ENCODE results near the gene CCDC169. TPM values are rescaled to one million over a fixed set of nuclear protein-coding genes. Genes with fewer than 3 reads are reported as not detected.

CCDC169 gene
- total RNA-seq, 1 donor from 2014 or later, result 7.0 TPM

GRCh38 chr13:36344173-36344572 is 46.6 kb upstream of the CCDC169 start:
- H3K27me3 Mint-ChIP-seq (ENCODE audit: unreplicated experiment), result peaks cover 3% of the 10 kb centered on the region
- H3K4me1 Mint-ChIP-seq (ENCODE audit: low read depth, unreplicated experiment), result peaks cover 5% of the 10 kb centered on the region
- TF ChIP-seq, protein P1, sequence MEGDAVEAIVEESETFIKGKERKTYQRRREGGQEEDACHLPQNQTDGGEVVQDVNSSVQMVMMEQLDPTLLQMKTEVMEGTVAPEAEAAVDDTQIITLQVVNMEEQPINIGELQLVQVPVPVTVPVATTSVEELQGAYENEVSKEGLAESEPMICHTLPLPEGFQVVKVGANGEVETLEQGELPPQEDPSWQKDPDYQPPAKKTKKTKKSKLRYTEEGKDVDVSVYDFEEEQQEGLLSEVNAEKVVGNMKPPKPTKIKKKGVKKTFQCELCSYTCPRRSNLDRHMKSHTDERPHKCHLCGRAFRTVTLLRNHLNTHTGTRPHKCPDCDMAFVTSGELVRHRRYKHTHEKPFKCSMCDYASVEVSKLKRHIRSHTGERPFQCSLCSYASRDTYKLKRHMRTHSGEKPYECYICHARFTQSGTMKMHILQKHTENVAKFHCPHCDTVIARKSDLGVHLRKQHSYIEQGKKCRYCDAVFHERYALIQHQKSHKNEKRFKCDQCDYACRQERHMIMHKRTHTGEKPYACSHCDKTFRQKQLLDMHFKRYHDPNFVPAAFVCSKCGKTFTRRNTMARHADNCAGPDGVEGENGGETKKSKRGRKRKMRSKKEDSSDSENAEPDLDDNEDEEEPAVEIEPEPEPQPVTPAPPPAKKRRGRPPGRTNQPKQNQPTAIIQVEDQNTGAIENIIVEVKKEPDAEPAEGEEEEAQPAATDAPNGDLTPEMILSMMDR (IDR thresholded peaks at IDR 0.05; ENCODE audit: partially characterized antibody, unreplicated experiment), result no peak
- peaks cover 7% of the 10 kb centered on the region for H3K9me3 Mint-ChIP-seq (ENCODE audit: unreplicated experiment)
- H3K27ac Mint-ChIP-seq (ENCODE audit: unreplicated experiment), result no peak overlapping the region
- no peaks in the 10 kb centered on the region for H3K36me3 Mint-ChIP-seq (ENCODE audit: unreplicated experiment)
- no peak for DNase-seq
- H3K4me3 Mint-ChIP-seq (ENCODE audit: unreplicated experiment), result no peak overlapping the region

DNA sequence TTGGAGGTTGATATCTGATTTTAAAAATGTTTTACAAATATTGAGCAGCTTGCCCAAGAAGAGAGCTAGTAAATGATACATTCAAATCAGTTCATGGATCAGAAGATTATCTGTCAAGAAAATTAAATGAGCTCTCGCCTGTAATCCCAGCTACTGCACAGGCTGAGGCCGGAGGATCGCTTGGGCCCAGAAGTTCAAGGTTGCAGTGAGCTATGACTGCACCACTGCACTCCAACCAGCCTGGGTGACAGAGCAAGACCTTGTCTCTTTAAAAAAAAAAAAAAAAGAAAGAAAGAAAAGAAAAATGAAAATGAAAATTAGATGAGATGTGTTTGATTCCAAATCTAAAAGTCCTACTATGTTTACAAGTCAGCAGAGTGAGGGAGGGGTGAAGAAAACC is 46.2 kb upstream of the CCDC169 start:
- Mint-ChIP-seq H3K27me3 (ENCODE audit: unreplicated experiment) (peaks cover 3% of the 10 kb centered on the region), H3K4me1 (ENCODE audit: low read depth, unreplicated experiment) (peaks cover 5% of the 10 kb centered on the region), H3K36me3 (ENCODE audit: unreplicated experiment) (no peaks in the 10 kb centered on the region), H3K27ac (ENCODE audit: unreplicated experiment) (no peak overlapping the region), H3K4me3 (ENCODE audit: unreplicated experiment) (no peak overlapping the region), H3K9me3 (ENCODE audit: unreplicated experiment) (peaks cover 7% of the 10 kb centered on the region)
- TF ChIP-seq, protein P1 (IDR thresholded peaks at IDR 0.05; ENCODE audit: partially characterized antibody, unreplicated experiment), result no peak
- no peak for DNase-seq

- H3K27ac Mint-ChIP-seq (ENCODE audit: unreplicated experiment), result no peak overlapping the region
- H3K4me3 Mint-ChIP-seq (ENCODE audit: unreplicated experiment), result no peak overlapping the region
- H3K9me3 Mint-ChIP-seq (ENCODE audit: unreplicated experiment), result peaks cover 7% of the 10 kb centered on the region
- H3K27me3 Mint-ChIP-seq (ENCODE audit: unreplicated experiment), result peaks cover 3% of the 10 kb centered on the region
- no peaks in the 10 kb centered on the region for H3K36me3 Mint-ChIP-seq (ENCODE audit: unreplicated experiment)
- H3K4me1 Mint-ChIP-seq (ENCODE audit: low read depth, unreplicated experiment), result peaks cover 5% of the 10 kb centered on the region
- DNase-seq, result no peak
- TF ChIP-seq, protein P1 (IDR thresholded peaks at IDR 0.05; ENCODE audit: partially characterized antibody, unreplicated experiment), result no peak
Measured at GRCh38 chr13:36342715-36343114, 45.1 kb upstream of the CCDC169 start.

- H3K36me3 Mint-ChIP-seq (ENCODE audit: unreplicated experiment), result no peaks in the 10 kb centered on the region
- H3K9me3 Mint-ChIP-seq (ENCODE audit: unreplicated experiment), result peaks cover 5% of the 10 kb centered on the region
- peaks cover 3% of the 10 kb centered on the region for H3K27me3 Mint-ChIP-seq (ENCODE audit: unreplicated experiment)
- H3K4me3 Mint-ChIP-seq (ENCODE audit: unreplicated experiment), result no peak overlapping the region
- TF ChIP-seq, protein P1 (IDR thresholded peaks at IDR 0.05; ENCODE audit: partially characterized antibody, unreplicated experiment), result no peak
- H3K4me1 Mint-ChIP-seq (ENCODE audit: low read depth, unreplicated experiment), result peaks cover 5% of the 10 kb centered on the region
- no peak overlapping the region for H3K27ac Mint-ChIP-seq (ENCODE audit: unreplicated experiment)
- no peak for DNase-seq
Measured at GRCh38 chr13:36341718-36342117, 44.1 kb upstream of the CCDC169 start.

GRCh38 chr13:36339600-36340155 is 42.1 kb upstream of the CCDC169 start:
- H3K4me1 Mint-ChIP-seq (ENCODE audit: low read depth, unreplicated experiment), result no peaks in the 10 kb centered on the region
- no peaks in the 10 kb centered on the region for H3K36me3 Mint-ChIP-seq (ENCODE audit: unreplicated experiment)
- H3K27ac Mint-ChIP-seq (ENCODE audit: unreplicated experiment), result no peak overlapping the region
- TF ChIP-seq, protein P1 (IDR thresholded peaks at IDR 0.05; ENCODE audit: partially characterized antibody, unreplicated experiment), result no peak
- no peaks in the 10 kb centered on the region for H3K9me3 Mint-ChIP-seq (ENCODE audit: unreplicated experiment)
- H3K4me3 Mint-ChIP-seq (ENCODE audit: unreplicated experiment), result no peak overlapping the region
- no peak for DNase-seq
- H3K27me3 Mint-ChIP-seq (ENCODE audit: unreplicated experiment), result peaks cover under 1% of the 10 kb centered on the region
